ENCODE results near the gene LHX4. TPM values are rescaled to one million over a fixed set of nuclear protein-coding genes. Genes with fewer than 3 reads are reported as not detected.

The LHX4 gene
- total RNA-seq, 1 experiment from 2014 or later = 0.79 TPM

- DNase-seq (ENCODE audit: extremely low read depth, low read depth) = no peak
Measured at GRCh38 chr1:180239145-180240096, 9.4 kb downstream of the LHX4 start.

GRCh38 chr1:180241716-180242544, 11.9 kb downstream of the LHX4 start:
- DNase-seq (ENCODE audit: extremely low read depth, low read depth) = no peak

GRCh38 chr1:180243517-180244221, 13.6 kb downstream of the LHX4 start:
- DNase-seq (ENCODE audit: extremely low read depth, low read depth) = no peak

GRCh38 chr1:180244840-180245239, 14.8 kb downstream of the LHX4 start:
- DNase-seq (ENCODE audit: extremely low read depth, low read depth) = no peak

- DNase-seq (ENCODE audit: extremely low read depth, low read depth) = no peak
Measured at GRCh38 chr1:180246579-180246978, 16.5 kb downstream of the LHX4 start.

- no peak for DNase-seq (ENCODE audit: extremely low read depth, low read depth)
Measured at GRCh38 chr1:180247061-180247460, 17.0 kb downstream of the LHX4 start.

GRCh38 chr1:180247580-180247979, 17.5 kb downstream of the LHX4 start:
- no peak for DNase-seq (ENCODE audit: extremely low read depth, low read depth)

GRCh38 chr1:180248176-180248575, 18.1 kb downstream of the LHX4 start:
- DNase-seq (ENCODE audit: extremely low read depth, low read depth) = no peak

GRCh38 chr1:180248731-180249681, 18.9 kb downstream of the LHX4 start:
- no peak for DNase-seq (ENCODE audit: extremely low read depth, low read depth)

GRCh38 chr1:180249725-180250498, 19.8 kb downstream of the LHX4 start:
- no peak for DNase-seq (ENCODE audit: extremely low read depth, low read depth)

GRCh38 chr1:180250499-180250770, 20.4 kb downstream of the LHX4 start:
- DNase-seq (ENCODE audit: extremely low read depth, low read depth) = no peak

- no peak for DNase-seq (ENCODE audit: extremely low read depth, low read depth)
Measured at GRCh38 chr1:180250883-180251509, 20.9 kb downstream of the LHX4 start.

GRCh38 chr1:180251526-180252305, 21.7 kb downstream of the LHX4 start:
- DNase-seq (ENCODE audit: extremely low read depth, low read depth) = no peak

- peak; percentile 78 for DNase-seq (ENCODE audit: extremely low read depth, low read depth)
Measured at GRCh38 chr1:180252638-180253536, 22.8 kb downstream of the LHX4 start.

- no peak for DNase-seq (ENCODE audit: extremely low read depth, low read depth)
Measured at GRCh38 chr1:180253585-180254495, 23.8 kb downstream of the LHX4 start.

- no peak for DNase-seq (ENCODE audit: extremely low read depth, low read depth)
Measured at GRCh38 chr1:180254496-180254819, 24.4 kb downstream of the LHX4 start.

Data from NCI-H460 (cell line).